CMK (cell line): Measurements from ENCODE around the gene AFAP1L1.

Experiments
- DNase-seq: peaks from one replicate; pipeline ENCODE4 v3.0.0-alpha.2; 2010; ENCODE audit warnings: low read depth

The AFAP1L1 gene

DNA sequence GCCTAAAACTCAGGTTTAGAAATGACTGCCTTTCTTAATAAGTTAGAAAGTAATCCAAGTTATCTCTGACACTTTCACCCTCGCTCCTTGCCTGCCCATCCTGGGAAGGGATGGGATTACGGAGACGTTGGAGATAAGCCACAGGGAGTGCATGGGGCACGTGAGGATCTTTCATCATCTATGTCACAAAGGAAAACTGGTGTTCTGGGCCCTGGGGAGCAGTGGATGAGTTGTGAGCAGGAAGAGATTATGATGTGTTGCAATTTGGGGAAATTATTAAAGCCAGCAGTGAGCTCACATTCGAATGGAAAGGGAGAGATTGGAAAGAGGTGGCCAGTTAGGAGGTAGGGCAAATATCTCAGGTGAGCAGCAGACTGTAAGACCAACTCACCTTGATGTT lies 12.8 kb downstream of the AFAP1L1 start:
- DNase-seq: no peak

DNA sequence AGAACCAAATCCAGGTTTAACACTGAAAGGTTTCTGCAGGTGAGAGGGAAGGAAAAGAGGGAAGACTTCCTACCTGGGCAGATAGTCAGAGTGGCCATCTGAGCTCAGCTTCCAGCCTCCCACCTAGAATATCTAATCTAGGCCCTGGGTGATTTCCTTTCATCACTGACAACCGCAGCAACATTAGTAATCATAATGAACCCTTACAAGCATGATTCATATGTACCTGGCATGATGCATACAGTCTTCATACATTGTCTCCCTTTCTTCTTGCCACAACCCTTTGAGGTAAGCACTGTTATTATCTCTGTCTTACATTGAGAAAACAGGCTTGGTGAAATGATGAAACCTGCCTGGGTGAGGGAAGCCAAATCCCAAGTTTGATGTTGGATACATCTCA lies 13.5 kb downstream of the AFAP1L1 start:
- no peak for DNase-seq

DNA sequence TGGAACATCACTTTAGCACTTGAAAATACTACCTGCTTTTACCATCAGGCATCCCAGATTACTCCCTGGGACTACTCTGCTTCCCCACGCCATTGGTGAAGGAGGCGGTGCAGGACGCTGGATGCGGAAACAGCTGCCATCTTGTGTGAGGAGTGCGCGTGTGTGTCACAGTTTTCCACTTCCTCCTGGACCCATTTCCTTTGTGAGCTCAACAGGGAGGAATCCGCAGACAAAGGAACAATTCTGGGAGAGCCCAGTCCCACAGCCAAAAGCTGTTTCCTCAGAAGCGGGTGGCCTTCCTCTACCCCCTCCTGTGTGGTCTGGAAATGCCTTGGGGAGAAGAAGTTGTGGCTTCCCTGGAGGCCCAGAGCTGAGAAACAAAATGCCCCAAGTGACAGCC lies 16.8 kb downstream of the AFAP1L1 start:
- DNase-seq: no peak

DNA sequence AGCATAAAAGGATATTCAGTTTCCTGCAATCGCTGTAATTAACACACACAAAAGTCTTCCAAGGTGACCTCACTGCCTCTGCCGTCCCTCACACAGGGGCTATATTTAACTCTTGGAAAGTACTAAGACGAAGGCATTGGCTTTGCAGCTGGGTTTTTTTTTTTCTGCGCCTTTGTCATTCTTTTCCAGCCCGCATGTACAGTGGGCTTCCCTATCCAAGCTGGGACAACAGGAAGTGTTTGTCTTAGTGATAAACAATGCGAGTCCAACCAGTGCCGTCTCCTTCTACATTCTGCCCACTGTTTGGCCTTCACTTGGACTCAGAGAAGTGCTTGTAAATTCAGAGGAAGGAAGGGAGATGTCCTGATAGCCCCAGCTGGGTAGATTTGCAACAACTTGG lies 17.6 kb downstream of the AFAP1L1 start:
- DNase-seq: peak; percentile 78

DNA sequence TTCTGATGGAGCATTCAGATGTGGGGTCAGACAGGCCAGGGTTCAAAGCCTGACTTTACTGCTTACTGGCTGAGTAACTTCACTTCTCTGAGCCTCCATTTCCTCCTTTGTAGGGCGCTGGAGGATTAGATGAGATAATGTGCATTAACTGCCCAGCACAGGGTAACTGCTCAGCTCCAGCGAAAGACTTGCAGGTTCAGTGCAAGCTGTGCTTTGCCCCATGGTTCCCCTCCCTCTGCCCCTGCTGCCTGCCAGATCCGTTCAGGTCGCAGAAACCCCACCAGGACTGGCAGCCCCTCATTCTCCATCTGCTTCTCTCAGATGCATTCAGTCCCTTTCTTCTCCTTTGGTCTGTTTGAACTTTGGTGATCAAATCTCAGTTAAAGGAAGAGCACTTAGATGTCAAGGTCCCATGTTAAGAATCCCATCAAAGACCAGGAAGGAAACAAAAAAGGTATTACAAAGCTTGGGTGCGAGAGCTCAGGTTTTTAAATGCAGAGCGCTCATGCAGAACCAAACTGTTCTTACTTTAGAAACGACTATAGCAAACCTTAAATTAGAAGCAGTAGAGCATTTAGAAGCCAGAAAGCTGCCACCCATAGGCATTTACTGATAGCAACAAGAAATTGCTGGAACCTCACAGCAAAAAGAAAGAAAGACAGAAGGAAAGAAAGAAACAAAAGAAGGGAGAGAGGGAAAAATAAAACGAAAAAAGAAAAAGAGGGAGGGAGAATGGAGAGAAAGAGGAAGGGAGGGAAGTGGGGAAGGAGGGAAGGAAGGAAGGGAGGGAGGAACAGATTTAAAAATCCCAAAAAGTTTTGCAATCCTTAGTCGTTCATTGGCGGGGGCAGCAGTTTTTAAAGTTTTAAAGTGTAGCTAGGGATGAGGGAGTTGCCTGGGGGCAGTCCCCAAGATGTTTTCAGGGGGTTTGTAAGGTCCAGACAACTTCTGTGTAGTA lies 23.5 kb downstream of the AFAP1L1 start:
- no peak for DNase-seq

DNA sequence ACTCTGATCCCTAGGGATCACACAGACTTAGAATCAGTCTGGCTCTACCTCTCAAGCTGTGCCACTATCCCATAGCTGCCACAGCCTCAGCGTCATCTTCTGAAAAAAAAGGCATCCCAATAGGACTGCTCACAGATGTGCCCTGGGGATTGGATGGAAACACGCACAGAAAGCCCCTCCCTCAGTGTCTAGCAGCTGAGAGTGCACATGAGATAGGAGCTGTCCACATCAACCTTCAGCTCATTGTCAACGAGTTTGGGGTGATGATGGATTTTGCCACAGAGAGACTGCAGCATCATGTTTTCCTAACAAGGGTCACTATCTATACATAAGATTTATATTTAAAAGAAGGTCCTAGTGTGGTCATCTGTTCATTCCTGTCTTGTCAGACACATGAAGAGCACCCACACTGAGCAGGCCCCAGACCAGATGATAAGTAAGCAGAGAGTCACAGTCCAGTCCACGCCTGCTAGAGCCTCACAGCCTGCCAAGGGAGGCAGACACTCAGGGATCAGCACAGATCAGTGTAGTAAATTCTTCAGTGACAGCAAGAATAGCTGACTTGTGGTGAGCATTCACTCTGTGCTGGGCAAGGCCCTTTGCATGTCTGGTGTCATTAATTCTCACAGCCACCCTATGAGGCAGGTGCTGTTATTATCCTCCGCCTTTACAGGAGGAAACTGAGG lies 25.8 kb downstream of the AFAP1L1 start:
- DNase-seq: no peak

DNA sequence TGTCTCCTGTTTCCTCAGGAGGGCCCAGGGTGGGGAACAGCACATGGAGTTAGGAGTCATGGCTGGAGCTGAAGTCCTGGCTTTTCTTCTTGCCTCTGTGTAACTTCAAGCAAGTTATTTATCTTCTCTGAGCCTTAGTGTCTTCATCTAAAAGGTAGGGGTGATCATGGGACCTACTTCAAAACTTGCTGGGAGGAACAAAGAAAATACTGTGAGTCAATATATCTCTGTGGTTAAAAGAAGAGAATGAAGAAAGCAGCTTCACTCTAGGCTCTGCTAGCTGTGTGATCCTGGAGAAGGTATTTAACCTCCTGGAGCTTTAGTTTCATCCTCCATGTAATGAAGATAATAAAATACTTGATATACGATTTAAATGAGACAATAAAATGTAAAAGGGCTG lies 26.5 kb downstream of the AFAP1L1 start:
- no peak for DNase-seq

DNA sequence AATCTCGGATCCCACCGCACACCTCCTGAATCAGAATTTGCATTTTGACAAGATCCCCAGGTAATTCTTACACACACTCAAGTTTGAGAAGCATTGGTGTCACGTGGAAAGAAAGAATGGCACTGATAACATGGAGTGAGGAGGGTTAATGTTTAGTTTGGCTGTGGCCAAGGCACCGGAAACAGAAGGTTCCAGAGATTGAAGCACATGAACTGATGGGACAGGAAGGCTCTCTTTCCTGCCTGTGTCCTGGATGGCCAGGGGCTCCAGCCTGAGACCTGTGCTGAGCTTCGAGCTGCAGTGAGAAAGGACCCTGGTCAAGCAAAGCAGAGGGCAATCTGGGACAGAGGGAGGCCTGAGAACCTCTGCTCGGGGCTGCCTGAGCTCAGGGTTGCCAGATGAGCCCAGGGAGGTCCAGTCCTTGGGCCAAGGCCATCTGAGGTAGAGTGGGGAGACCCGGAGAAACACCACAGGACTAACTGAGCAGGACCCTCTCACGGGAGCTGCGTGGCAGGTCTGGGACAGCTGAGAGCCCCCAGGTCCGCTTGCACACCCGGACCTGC lies 27.3 kb downstream of the AFAP1L1 start:
- DNase-seq: peak; percentile 66

DNA sequence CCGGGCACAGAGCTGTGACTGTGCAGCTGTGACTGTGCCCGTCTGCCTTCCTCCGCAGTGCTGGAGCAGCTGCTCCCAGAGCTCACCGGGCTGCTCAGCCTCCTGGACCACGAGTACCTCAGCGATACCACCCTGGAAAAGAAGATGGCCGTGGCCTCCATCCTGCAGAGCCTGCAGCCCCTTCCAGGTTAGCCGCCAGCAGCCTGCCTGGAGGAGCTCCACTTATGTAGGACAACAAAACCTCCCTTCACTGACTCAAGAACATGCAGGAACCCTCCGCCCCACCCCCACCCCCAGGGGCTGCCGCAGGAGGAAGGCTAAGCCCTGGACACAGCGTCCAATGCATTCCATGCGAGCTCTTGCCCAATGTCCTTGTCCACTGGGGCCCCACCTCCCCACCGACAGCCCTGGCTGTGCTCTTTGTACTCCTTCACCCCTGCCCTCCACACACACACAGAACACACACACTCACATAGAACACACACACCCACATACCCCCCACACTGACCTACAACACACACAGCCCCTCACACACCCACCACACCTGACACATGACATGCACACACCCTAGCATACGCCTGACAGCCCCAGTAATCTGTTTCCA lies 27.9 kb downstream of the AFAP1L1 start:
- DNase-seq: no peak

DNA sequence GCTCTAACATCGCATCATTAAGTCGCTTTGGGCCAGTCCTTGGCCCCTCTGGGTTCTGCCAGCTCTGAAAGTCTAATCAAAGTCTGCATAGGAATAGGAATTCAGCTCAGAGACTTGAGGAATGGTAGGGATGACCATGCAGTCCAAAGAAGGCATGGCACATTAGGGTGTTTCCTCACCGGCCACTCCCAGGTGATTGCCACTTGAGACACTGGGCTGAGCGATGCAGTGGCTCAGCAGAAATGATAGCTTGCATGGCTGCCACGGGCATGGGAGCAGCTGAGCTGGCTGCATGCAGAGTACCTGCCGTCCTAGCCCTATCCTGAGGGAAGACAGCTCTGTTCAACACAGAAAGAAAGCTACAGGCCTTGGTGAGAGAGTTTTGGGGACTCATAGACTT lies 28.8 kb downstream of the AFAP1L1 start:
- DNase-seq: no peak

DNA sequence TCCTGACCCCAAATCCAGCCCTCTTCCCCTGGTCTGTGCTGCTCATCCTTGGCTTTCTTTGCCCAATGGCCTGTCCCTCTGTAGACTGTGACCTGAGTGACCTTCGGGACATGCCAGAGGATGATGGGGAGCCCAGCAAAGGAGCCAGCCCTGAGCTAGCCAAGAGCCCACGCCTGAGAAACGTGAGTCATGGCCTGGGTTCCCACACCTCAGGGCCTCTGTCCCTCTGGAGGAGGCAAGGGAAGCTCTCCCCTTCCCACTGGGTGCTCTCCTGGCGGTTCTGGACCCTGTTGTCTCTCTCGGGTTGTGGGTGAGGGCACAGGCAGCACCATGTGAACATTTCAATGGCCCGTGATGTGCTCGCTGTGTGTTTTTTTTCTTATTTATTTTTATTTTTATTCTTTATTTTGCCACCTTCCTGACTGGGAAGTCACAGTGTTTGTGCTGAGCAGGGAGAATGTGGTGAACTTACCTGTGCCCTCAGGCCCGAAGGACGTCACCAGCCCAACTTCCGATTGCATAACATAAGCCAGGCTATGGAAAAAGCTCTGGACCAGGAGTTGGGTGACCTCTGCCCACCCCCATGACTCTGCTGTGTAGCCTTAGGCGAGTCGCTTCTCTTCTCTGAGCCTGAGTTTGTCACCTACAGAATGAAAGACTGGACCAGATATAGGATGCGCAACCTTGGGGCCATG lies 29.5 kb downstream of the AFAP1L1 start:
- no peak for DNase-seq

DNA sequence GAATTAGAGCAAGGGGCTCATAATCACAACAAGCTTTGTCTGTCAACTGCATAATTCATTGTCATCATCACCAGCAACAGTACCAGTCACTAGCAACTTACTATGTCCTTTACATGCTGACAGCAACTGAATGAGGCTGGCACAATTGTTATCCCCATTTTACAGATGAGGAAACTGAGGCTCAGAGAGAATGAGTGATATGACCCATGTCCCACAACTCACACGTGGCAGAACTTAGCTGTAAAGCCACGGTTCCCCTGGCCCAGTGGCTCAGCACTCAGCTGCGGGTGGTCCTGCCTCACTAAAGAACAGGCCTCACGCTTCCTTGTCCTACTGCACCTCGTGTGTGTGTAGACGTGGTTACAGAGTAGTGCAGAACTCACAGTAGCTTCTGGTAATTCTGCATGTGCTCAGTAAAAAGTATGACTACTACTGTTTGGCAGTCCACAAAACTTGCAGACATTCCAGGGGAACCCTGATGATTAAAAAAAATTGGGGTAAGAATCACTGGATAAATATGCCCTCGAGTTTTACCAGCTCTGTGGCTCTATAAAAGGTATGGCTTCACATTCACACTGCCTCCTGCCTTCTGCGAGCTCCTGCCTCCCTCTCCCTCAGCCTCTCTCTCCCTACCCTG lies 30.2 kb downstream of the AFAP1L1 start:
- DNase-seq: no peak

DNA sequence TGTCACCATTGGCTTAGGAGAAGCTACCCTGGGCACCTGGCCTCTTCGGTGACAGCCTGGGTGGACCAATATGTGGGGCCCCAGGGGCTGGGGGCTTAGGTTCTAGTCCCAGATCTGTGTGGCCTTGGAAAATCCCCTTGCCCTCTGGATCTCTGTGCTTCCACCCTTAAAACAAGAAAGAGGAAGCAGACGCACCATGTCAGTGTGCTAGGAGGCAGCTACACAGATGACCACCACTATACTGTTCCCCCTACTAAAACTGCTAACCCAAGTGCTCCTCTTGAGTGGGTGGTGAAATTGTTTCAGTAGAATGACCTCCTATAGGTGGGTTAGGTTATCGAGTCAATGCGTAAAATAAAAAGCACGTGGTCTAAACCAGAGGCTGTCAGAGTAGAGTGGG lies 31.0 kb downstream of the AFAP1L1 start:
- DNase-seq: no peak

DNA sequence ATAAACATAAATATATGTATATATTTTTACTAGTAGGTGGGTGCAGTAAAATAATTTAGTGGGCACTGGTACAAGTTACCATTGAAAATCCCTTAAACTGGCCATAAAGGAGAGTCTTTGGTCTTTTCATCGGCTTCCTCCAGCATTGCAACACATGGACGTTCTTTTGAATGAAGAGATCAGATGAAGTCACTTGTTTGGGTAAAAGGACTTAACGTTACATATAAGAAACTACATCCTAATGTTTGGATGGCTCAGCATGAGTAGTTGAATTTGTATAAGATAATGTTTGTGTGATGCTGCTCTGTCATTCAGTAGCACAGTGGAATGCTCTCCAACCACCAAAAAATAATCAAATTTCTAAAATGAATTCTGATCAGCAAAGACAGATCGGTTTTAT lies 31.6 kb downstream of the AFAP1L1 start:
- no peak for DNase-seq

DNA sequence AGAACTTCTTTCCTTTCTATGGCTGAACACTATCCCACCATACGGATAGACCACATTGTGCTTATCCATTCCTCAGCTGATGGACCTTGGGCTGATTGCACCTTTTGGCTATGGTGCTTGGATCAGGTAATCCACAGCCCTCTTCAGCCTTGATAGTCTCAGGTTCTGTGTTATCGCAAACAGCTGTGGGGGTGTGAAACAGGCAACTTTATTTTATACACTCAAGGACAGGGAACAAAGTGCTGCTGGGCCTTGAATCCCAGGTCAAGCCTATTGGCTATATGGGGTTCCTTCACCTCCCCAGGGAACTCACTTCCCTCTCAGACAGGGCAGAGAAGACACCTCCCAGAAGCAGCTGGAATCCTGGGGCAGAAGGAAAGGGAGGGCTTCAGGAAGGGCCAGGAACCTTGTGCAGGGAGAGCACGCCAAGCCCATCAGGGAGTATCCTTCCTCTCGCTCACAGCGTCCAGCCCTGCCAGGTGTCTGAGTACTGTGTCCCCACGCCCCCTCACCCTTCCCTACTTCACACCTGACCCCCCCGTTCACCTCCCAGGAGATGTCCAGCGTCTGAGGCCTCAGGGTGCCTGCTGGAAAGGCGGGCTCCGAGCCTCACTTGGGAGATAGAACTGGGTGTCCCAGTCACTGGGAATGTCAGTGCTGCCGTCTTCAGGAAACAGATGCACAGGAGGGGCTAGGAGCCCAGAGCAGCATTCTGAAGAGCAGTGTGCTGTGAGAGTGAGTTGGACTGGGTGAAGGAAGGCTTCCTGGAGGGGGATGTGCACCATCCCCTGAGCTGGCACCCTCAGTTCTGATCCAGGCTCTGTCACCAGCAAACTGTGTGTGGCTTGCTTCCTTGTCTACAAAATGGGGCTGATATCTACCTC lies 32.8 kb downstream of the AFAP1L1 start:
- DNase-seq: no peak

DNA sequence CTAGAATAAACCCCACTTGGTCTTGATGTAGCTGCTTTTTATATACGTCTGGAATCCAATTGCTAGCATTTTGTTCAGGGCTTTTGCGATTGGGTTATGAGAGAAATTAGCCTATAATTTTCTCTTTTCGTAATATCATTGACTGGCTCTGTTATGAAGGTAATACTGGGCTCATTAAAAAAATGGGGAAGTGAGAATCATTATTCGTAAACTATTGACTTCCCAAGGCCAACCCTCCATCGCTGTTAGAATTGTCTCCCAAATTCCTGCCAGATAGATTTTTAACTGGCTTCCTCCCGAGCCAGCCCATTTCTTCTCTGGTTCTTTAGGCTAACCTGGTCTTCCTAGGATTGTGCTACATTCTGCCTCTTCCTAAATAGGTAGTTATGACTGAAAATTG lies 37.7 kb downstream of the AFAP1L1 start:
- DNase-seq: no peak

DNA sequence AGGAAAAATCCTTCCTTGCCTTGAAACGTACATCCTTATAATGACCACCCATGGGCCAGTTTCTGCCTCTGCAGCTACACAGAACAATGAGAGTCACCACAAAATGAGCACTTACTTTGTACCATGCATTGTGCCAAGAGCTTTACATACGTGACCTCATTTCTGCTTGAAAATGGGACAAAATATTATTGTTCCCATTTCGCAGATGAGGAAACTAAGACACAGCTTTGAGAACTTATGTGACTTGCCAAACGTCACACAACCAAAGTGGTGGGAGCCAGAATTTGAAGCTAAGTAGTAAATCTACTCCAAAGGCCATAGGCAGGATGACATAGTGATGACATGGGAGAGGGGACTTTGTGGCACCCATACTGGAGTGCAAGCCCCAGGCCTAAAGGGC lies 38.8 kb downstream of the AFAP1L1 start:
- no peak for DNase-seq

DNA sequence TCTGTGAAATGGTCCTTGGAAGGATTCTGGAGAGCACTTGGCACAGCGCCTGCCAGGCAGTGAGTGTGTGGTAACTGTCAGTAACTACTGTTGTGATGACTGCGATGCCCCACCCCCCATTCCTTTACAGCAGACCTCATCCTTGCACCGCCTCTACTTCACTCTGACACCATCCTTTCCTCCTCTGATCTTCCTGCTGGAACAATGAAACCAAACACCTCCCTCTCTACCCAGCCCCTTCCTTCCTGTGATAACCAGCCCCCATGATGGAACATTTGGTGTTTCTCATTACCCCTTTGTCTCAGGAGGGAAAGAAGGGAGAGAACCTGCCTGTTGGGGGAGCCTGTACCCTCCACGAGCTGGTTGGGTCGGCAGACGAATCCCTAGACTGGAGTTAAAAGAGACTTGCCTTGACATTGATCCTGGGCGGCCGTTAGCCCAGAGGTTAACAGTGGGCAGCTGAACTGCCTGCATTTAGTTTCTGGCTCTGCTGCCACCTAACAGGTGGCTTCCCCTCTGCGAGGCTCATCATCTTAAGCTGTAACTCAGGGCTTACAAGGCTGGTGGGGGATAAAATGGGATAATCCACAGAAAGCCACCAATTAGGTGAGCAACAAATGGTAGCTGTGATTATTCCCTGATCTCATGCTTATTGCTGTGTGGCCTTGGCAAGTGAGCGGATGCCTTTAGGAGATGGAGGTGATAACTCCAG lies 39.4 kb downstream of the AFAP1L1 start:
- DNase-seq: no peak

DNA sequence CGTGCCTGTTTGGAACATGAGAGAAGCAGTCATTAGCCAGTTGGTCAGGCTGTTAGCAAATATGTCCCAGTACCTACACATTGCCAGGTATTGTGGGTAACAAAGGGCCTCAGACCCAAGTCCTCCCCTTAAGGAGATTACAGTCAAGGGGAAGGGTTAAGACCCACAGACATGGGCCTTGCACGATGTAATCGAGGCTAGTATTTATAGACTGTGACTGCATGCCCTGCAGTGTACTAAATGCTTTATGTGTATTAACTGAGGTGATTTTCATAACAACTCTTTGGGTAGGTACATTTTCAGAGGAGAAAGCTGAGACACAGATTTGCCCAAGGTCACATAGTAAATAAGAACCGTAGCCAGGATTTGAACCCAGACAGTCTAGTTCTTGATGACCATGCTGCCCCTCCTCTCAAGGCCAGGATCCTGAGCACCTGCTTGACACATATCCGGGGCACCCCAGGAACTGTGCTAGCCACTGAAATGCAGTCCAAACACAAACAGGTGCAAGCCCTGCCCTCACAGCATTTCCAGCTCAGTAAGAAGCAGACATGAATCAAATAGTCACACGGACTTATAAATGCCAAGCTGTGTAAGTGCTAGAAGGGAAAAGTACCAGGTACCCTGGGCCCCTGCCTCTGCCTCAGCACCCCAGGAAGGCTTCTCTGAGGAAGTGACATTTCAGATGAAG lies 41.6 kb downstream of the AFAP1L1 start:
- no peak for DNase-seq
